NCI-H2171 treated with DMSO at 0.1 percent for 48 hours (cell line): Measurements from ENCODE around the gene IRF2BPL.
A peak's percentile ranks its signal among the peaks of the same experiment; 100 is the strongest.

ENCODE experiments used
- DNase-seq: peaks from one replicate; lab custom pipeline; 2025; lab: John Stamatoyannopoulos, UW

The IRF2BPL gene

GRCh38 chr14:77011245-77011644 is 17.3 kb downstream of the IRF2BPL start:
- DNase-seq, result no peak

DNA sequence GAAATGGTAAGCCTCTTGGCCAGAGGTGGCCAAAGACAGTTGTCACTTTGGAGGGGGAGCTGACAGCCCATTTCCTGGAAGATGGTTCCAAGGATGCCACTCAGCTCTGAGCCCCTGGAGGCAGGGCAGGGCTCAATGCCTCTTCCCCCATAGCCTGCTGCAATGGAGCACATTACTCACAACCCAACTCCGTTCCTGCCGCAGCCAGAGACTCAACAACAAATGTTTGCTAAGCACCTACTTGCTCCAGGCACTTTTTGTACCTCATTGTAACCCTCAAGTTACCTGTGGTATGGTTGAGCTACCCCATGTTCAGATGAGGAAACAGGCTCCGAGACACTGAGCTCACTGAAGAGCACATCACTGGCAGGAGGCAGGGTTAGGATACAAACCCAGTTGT is 19.5 kb downstream of the IRF2BPL start:
- no peak for DNase-seq

DNA sequence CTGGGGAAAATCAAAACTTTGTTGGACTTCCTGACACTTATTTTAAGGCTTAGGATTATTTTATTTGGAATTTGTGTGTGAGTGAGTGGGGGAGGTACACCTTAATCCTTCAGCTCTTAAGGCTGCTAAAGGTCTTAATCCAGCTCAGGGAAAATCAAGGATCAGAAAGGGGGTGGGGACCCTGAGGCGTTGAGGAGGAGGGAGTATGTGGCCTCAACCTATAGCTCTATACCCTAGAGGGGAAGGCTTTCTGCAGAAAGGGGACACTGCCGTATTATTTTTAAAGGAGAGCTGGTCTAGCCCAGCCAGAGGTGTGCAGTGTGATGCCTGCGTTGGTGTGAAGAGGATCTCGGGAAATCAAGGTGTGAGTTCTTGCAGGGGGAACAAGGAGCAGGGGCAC is 20.0 kb downstream of the IRF2BPL start:
- no peak for DNase-seq

DNA sequence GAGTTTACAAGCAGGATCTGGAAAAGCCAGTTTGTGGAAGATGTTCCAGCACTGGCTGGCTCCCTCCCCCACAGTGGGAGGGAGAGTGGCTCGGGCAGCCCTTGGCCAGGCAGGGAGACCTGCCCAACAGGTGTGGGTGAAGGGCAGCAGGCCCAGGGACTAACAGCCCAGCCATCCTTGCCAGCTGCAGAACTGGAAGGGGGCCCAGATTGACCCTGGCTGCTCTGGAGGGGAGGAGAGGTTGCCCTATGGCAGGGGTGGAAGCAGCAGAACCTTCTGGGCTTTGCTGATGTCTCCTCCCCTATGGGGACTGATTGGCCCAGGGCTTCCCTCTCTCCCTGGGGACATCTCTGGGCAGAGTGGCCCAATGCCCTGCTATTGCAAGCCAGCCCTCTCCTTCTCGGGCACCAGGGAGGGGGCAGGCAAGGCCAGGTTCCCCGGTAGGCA is 20.5 kb downstream of the IRF2BPL start:
- DNase-seq, result no peak

DNA sequence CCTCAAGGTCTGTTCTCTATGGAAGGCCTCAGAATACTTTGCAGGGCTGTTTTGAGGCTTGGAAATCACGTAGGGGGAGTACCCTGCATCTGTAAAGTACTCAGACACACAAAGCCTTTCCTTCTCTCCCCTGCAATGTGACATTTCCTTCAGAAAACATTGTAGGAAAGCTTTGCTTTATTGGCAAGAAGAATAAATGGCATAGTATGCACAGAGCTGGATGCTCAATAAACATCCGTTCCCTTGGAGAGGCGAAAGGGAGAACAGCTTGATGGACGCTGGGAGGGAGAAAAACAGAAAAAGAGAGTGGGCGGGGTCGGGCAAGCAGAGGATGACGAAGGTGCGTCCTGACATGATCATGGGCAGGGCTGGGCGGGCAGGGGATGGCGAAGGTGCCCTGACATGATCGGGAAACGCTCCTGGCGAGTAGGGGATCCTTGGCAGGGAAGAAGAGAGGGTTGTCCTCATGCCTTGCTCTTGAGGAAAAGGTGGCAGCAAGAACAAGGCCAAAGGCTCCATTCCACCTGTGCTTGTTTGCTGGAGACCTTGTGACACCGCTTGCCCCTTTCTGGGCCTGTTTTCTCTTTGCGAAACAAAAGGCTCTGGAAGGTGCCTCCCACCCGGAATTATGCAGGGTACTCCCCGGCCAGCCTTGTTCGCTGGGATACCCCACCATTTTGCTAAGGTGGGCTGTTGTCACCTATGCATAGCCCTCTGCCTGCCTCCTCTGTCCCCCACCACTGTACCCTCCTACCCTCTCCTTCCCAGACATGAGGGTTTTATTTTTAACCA is 21.1 kb downstream of the IRF2BPL start:
- DNase-seq, result no peak

- no peak for DNase-seq
Measured at GRCh38 chr14:77006132-77006531, 22.4 kb downstream of the IRF2BPL start.

DNA sequence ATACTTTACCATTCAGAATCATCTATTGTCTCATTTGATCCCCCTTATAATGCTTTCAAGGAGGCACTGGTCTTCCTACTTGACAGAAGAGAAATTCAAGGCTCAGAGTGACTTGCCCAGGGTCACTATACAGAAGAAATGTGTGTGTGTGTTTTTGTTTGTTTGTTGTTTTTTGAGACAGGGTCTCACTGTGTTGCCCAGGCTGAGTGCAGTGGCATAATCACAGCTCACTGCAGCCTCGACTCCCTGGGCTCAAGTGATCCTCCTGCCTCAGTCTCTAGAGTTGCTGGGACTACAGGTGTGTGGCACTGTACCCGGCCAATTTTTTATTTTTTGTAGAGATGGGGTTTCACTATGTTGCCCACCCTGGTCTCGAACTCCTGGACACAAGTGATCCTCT is 22.9 kb downstream of the IRF2BPL start:
- no peak for DNase-seq

DNA sequence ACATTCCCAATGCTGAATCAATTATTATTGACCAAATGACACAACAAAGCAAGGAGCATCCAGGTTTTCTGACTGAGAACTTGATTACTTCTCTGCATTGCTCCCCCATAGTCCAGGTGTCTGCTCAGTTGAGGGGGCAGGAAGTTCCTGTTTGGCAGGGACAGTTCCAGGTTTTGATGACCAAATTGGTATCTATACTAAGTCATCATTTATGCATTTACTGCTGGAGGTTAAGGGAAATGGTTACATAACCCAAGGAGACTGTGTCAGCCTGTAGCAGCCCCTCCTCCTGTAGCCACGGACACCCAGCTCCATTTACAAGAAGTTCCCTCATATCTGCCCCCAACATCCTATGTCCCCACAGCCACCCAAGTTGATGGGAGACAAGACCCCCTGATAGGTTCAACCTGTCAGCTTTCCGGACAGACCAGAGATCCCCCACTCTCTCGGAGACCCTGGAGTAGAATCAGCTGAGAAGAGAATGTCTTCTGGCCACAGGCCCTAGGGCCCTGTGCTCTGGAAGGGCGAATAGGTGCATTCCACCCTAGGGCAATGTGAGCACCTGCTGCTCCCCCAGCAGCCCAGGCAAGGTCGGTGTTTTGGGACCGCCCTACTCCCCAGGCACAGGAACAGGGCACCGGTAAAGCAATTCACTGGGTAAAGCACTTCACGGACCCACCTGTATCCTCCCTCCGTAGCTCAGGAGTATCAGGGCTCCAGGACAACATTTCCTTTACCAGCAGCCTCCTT is 23.6 kb downstream of the IRF2BPL start:
- no peak for DNase-seq

- DNase-seq, result no peak
Measured at GRCh38 chr14:77003960-77004710, 24.4 kb downstream of the IRF2BPL start.

DNA sequence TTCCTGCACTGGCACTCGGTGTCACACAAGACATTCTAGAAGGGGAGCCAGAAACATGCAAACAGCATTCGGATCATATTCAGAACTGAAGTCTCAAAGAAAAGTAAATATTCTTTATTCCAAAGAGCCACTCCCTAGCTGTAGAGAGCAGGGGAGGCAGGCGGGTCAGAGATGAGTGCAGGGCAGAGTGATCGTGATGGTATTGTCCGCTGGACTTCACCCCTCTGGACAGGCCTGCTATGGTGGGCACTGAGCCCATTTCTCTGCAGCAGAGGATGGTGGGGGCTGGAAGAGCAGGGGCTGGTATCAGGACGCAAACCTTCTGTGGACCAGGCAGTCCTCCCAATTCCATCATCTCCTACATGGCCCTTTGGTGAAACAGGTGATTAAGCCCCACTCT is 25.6 kb downstream of the IRF2BPL start:
- DNase-seq, result no peak

DNA sequence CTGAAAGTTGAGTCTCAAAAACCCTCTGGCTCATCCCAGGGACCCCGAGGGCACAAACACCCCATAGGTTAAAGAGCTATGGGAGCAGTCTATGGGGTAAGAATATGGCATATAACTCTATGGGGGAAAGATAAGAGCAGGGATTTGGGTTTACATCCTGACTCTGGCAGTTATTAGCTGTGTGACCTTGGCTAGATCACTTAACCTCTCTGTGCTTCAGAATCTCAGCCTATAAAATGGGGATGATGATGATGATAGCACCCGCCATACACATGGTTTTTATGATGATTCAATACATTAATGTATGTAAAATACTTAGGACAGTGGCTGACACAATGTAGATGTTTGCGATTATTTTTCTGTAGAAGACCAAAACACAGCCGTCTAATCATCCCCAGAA is 26.2 kb downstream of the IRF2BPL start:
- no peak for DNase-seq

- DNase-seq, result peak; percentile 66
Measured at GRCh38 chr14:77000340-77001270, 27.9 kb downstream of the IRF2BPL start.

DNA sequence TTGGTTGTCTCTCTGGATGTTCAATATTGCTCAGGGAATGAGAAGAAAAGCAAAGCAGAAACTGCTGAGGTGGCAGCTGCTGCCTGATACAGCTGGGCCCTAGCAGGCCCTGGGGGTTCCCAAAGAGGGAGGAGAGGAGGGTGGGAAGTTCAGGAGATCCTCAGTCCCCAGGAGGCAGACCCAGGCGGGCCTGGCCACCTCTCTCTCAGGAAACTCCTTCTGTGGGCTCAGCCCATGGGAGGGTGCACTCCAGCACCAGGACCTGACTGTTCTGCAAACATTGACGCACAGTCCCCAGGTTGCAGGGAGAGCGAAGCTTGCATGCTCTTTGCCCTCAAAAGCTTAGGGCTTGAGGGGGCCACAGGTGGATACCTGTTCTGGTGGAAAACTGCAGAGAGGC is 29.6 kb downstream of the IRF2BPL start:
- DNase-seq, result no peak

- DNase-seq, result peak; percentile 7
Measured at GRCh38 chr14:76997257-76997970, 31.1 kb downstream of the IRF2BPL start.

GRCh38 chr14:76996563-76997146 is 31.9 kb downstream of the IRF2BPL start:
- no peak for DNase-seq

- DNase-seq, result peak; percentile 13
Measured at GRCh38 chr14:76995279-76996035, 33.1 kb downstream of the IRF2BPL start.

GRCh38 chr14:76993752-76994151 is 34.8 kb downstream of the IRF2BPL start:
- DNase-seq, result no peak

- DNase-seq, result no peak
Measured at GRCh38 chr14:76990084-76990483, 38.4 kb downstream of the IRF2BPL start.

- DNase-seq, result no peak
Measured at GRCh38 chr14:76987956-76988520, 40.5 kb downstream of the IRF2BPL start.

DNA sequence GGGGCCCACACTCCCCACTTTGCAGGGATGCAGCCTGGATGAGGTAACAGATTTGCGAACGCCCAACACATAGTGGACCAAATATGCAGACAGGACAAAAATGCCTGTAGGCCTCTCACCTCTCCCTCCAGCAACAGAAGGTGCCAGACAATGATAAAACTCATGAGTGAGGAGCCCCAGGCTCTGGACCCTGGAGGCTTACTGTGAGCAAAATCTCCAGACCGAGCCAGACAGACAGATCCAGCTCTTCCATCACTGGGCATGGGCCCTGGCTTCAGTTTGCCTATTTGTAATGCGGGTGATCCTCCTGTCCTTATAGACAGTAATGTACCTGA is 42.3 kb downstream of the IRF2BPL start:
- no peak for DNase-seq
